Kidney epithelial cell (primary cell): ENCODE results near the gene DOCK9. TPM values are rescaled to one million over a fixed set of nuclear protein-coding genes. Genes with fewer than 3 reads are reported as not detected.

Source experiments
- DNase-seq: peaks from one replicate; pipeline ENCODE4 v3.0.0-alpha.2; 2010; ENCODE audit warnings: low read depth
- H3K27me3 ChIP-seq: 2 replicates; pipeline ENCODE4 v1.6.0; 2011; ENCODE audit warnings: low read length; ENCODE audit not compliant: control insufficient read depth, insufficient read depth
- H3K36me3 ChIP-seq: 2 replicates; pipeline ENCODE4 v1.5.1; 2011; ENCODE audit warnings: low read length; ENCODE audit not compliant: control insufficient read depth, insufficient read depth
- H3K4me3 ChIP-seq: 2 replicates; pipeline ENCODE4 v1.5.1; 2011; ENCODE audit warnings: low read depth, mild to moderate bottlenecking, control low read depth, low read length
- CTCF ChIP-seq: IDR thresholded peaks from 2 replicates; pipeline ENCODE4 v1.5.1; 2011; ENCODE audit warnings: mild to moderate bottlenecking, moderate library complexity, low read length, control low read depth, inconsistent platforms; ENCODE audit not compliant: insufficient read depth, poor library complexity, severe bottlenecking
- total RNA-seq: library from RNA; depleted of rRNA; stranded (reverse); fragments of >200 nt; gene quantifications from 2 replicates; pipeline ENCODE4 v1.2.3, GENCODE V29; 2015

Gene DOCK9
- total RNA-seq, 1 donor from 2014 or later, result 226 TPM

GRCh38 chr13:98769736-98770135, 208.1 kb downstream of the DOCK9 start:
- no peak for TF ChIP-seq CTCF
- Histone ChIP-seq H3K4me3 (no peak overlapping the region), H3K36me3 (no peaks in the 10 kb centered on the region), H3K27me3 (no peaks in the 10 kb centered on the region)
- DNase-seq, result no peak

GRCh38 chr13:98768522-98768921, 209.3 kb downstream of the DOCK9 start:
- no peak for TF ChIP-seq CTCF
- H3K36me3 ChIP-seq, result no peaks in the 10 kb centered on the region
- no peak for DNase-seq
- no peak overlapping the region for H3K4me3 ChIP-seq
- H3K27me3 ChIP-seq, result no peaks in the 10 kb centered on the region

- H3K36me3 ChIP-seq, result no peaks in the 10 kb centered on the region
- H3K4me3 ChIP-seq, result no peak overlapping the region
- H3K27me3 ChIP-seq, result no peaks in the 10 kb centered on the region
- DNase-seq, result no peak
- no peak for TF ChIP-seq CTCF
Observed at GRCh38 chr13:98766697-98767096, 211.2 kb downstream of the DOCK9 start.

GRCh38 chr13:98765996-98766519, 211.8 kb downstream of the DOCK9 start:
- no peaks in the 10 kb centered on the region for H3K27me3 ChIP-seq
- no peak for DNase-seq
- H3K36me3 ChIP-seq, result no peaks in the 10 kb centered on the region
- H3K4me3 ChIP-seq, result no peak overlapping the region
- TF ChIP-seq CTCF, result no peak

- Histone ChIP-seq H3K27me3 (no peaks in the 10 kb centered on the region), H3K36me3 (no peaks in the 10 kb centered on the region), H3K4me3 (no peak overlapping the region)
- no peak for TF ChIP-seq CTCF
- DNase-seq, result no peak
Observed at GRCh38 chr13:98761986-98762616, 215.8 kb downstream of the DOCK9 start.
